OCI-LY1 (cell line): ENCODE measurements around the gene ANKRD66.

ENCODE experiments used
- CTCF ChIP-seq: fragments of 200-600 bp; sonication (generic), shearing (Covaris generic); IDR thresholded peaks from 2 replicates; pipeline ENCODE4 v1.5.1; 2017; ENCODE audit warnings: mild to moderate bottlenecking, antibody characterized with exemption, low read length, moderate library complexity, mixed read lengths
- EZH2 ChIP-seq: fragments of 200-600 bp; sonication (generic), shearing (Covaris generic); IDR thresholded peaks from 2 replicates; pipeline ENCODE4 v1.8.0; 2017; ENCODE audit warnings: borderline replicate concordance, mixed run types, mild to moderate bottlenecking, antibody characterized with exemption, low read length, moderate library complexity, mixed read lengths

GRCh38 chr6:46777476-46778346 is 31.0 kb downstream of the ANKRD66 start:
- TF ChIP-seq CTCF = no peak
- TF ChIP-seq EZH2 = no peak
